Activated naive CD8-positive, alpha-beta T cell treated with anti-CD3 and anti-CD28 coated beads, Interleukin-2, amount 50 U/mL, for 16 hours (primary cell): ENCODE results near the gene GPATCH2L.

Experiments
- DNase-seq: peaks from one replicate; pipeline ENCODE4 v3.0.0-alpha.2; 2020; ENCODE audit warnings: low read depth, low spot score

GPATCH2L gene

DNA sequence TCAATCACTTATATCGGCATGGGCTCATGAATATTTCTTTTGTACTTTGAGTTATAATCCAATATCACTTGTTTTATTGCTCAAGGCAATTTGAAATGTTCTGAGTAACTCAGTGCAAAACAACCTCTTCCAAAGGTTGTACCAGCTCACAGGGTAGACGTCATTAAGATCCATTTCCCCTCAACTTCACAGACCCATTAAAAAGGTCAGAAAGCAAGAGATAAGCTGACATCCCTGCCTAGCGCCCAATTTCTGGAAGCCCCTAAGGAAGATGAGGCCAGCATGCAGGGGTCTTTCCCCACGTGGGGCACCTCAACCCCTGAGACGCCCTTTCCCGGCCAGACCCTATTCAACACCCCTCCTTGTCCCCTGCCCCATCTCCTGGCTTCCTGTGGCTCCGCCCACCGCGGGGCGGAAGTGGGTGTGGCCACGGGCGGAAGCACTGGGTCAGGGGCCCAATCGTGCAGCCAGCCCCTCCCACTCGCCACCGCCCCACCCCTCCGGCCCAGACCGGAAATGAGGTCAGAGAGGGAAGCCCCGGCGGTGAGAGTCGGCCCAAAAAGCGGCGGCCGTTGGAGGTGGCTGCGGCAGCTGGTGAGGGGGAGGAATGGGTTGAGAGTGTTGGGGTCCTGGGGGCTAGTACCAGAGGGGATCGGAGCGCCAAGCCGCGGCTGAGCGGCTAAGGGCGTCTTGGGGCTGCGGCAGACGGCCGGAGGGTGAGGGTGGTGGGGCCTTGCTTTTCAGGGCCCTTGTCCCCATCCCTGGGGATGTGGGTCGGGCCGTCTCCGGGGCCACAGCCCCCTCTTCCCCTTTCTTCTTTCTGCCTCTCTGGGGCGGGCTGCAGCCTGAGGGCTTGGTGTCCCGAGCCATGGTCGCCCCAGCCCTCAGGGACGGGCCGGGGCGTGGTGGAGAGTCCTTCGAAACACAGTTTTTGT, at the start of gene GPATCH2L:
Gene GPATCH2L (plus strand): TSS at position 525 of the 935 bp plus-strand sequence. CDS start 2,442 bp downstream, outside the sequence.
- peak; percentile 99 for DNase-seq

DNA sequence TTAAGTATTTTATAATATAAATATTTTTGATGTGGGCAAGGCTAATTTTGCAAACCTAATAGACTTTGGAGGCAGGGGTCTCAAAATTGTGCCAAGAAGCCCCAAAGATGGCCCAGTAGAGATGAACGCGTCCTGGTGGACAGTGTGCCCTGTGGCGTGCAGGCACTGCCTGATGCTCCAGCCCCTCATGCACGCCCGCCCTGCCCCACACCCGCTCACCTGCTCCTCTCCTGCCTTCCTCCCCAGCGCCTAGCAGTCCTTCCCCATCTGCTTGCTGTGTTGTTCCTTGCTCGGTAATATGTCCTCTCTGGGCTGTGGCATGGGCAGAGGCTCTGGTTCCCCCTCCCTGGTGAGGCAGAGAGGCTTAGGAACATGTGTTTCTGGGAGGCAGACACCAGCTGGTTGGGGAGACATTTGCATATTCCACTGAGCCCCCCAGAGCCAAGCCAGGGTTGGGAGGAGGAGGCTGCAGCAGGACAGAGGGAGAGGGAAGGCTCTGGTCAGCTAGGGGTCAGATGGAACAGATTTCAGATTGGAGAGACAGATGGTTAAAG, 46.8 kb upstream of the GPATCH2L start:
- no peak for DNase-seq

DNA sequence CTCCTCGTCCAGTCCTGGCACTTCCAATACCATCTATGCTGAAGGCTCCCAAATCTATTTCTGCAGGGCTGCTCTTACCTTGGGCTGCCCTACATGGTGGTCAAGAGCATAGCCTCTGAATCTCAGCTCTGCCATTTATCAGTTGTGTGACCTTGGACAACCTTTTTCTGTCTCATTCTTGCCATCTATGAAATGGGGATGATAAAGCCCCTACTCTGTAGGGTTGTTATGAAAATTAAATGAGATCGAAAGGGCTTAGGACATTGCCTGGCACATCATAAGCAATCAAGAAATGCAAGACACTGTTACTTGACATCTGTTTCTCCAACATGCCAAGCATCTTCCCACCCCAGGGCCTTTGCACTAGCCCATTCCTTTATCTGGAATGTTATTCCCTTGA, 45.5 kb upstream of the GPATCH2L start:
- DNase-seq, result no peak

DNA sequence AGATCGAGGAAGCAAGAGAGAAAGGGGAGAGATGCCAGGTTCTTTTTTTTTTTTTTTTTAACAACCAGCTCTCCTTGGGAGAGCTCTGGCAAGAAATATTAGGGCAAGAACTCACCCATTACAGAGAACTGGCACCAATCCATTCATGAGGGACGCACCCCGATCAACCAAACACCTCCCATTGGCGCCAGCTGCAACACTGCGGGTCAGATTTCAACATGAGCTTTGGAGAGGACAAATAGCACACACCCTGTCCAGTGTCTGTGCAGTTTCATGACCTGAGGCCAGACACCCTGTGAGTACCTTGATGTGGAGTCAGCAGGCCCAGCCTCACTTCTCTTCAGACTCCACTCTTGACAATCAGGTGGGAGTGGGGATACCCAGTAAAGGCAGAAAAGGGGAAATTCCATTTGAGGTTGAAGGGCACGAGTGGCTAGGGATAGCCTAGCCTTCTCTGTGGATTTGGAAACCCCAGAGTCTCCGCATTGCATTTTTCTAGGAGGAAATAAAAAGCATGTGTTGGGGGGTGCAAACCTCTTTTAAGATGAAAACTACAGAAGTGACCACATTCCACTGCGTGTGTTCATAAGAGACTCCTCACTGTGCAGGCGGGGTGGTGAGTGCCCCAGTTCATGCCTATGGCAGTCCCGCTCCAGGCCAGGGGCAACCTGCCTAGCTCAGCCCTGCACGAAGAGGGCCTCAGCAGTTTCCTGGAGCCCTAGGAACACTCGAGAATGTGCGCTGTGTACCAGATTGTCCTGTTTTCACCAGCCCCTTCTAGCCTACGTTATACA, 42.4 kb upstream of the GPATCH2L start:
- DNase-seq, result no peak

DNA sequence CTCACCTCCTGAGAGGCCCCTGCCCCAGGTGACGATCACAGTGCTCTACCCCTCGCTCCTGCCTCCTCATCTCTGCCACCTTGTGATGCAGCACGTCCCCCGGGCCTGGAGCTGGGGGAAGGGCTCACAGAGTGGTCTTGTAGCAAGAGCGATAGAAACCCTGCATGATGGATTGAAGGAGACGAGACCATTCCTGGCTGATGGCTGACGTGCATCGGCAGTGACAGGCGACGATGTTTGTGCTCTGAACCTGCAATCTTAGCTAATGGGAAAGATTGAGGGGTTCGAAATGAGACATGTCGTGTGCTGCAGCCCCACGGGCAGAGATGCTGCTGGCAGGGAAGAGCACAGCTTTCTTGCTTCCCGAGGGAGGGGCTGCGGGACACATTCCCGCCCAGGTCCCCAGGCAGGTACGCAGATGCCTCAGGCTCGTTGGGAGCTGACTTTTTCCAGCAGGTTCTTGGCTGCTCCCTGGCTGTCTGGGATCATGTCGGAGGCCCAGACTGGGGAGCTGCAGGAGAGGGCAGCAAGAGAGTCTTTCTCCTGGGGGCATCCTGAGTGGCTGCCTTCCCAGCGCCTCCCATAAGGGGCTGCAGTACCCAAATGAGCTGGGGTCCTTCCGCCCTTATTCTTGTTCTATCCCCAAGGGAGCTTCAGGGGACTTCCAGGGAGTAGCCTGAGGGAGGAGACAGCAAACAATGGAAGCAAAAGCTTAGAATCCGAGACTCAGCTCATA, 38.7 kb upstream of the GPATCH2L start:
- no peak for DNase-seq

DNA sequence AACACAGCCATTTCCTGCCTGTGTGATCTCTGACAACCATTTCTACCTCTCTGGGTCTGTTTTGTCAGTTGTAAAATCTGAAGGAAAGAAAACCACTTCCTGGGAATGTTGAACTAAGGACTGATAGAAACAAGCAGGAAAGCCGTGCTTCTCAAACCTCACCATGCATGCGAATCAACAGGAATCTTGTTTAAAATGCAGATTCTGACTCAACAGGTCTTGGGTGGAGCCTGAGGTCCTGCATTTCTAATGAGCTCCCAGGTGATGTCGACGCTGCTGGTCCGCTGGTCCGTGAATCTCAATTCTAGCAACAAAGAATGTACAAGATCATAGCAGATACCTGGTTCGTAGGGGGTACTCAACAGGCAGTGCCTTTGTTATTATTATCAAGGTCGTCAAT, 38.0 kb upstream of the GPATCH2L start:
- no peak for DNase-seq

DNA sequence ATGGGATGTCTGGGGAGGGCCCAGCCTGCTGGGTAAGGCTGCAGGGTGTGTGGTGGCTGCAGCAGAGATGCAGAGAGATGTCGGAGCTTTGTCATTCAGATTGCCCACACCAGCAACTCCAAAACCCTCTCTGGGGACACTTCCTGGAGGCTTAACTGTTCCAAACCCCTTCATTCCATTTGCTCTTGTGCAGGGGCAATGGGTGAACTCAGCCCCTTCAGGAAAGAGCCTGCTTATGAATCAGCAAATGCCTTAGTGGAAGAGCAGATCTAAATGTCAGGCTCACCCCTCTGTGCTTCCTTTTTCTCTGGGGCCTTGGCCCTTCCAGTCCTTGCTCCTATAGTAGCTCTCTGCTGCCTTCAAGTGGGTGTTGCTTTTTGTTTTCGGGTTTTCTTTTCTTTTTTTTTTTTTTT, 36.7 kb upstream of the GPATCH2L start:
- DNase-seq, result no peak

DNA sequence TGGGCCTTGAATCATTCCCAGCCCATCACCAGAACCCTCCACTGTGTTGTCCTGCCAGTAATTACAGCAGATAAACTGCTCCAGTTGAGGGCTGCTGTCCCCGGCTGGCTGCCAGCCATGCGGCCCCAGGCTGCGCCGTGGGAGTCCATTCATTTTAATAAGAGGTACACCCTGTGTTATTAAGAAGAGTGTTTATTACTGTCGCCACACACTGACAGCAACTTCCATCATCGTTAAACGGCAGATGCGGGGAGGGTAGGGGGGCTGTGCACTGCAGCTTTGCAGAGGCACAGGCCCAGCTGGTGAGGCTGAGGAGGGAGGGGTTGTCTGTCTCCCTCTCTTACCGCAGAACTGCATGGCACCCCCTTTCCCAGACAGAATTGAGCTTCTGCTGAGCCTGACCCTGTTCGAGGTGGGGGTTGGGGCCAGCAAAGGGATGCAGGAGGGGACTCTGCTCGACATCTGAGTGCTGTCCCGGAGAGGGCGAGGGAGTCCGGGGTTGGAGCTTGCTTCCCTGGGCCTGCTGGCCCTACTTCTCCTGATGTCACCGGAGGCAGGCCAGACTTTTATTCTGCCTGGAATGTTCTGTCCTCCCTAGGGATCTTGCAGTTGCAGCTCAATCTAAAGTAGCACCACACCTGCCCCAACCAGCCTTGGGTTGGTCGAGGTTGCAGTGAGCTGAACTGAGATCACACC, 33.8 kb upstream of the GPATCH2L start:
- DNase-seq, result no peak

DNA sequence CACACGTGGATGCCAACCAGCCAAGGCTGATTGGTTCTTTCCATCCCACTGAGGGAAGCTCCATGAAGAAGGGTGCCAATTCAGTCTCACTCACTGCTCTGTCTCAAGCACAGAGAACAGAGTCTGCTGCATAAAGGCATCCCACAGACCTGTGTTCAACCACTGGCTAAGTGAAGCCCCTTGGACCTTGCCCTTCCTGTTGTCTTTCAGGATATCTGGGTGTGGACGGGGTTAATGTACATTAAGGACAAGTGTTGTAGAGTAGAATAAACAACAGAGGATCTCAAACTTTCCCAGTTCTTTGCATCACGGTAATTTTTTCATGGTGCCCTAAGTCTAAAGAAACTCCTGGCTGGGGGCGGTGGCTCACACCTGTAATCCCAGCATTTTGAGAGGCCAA, 33.1 kb upstream of the GPATCH2L start:
- DNase-seq, result no peak

DNA sequence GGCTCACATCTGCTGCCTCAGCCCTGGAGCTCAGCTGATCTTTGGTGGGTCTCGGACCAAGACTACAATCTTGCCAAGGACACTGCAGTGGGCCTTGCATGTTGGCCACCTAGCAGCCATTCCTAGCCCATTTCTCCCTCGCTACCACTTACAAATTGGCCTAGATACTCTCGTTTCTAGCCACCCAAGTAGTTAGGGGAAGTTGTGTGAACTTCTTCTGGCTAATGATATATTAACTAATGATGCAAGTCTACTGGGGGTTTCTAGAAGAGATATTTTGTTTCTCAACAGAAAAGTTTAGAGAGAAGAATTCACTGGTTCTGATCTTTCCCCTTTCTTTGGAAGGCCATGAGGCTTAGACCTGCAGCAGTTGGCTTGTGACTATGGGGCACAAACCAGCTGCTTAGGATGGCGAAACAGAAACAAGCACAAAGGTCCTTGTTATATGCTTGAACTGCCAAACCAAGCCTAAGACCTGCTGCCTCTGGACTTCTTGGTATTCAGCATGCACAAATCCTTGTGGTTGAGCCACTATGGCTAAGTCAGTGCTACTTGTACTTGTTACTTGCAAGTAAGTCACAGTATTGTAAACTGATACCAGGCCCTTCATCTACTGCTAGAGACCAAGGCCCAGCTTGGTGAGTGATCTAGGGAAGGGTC, 30.5 kb upstream of the GPATCH2L start:
- DNase-seq, result no peak

DNA sequence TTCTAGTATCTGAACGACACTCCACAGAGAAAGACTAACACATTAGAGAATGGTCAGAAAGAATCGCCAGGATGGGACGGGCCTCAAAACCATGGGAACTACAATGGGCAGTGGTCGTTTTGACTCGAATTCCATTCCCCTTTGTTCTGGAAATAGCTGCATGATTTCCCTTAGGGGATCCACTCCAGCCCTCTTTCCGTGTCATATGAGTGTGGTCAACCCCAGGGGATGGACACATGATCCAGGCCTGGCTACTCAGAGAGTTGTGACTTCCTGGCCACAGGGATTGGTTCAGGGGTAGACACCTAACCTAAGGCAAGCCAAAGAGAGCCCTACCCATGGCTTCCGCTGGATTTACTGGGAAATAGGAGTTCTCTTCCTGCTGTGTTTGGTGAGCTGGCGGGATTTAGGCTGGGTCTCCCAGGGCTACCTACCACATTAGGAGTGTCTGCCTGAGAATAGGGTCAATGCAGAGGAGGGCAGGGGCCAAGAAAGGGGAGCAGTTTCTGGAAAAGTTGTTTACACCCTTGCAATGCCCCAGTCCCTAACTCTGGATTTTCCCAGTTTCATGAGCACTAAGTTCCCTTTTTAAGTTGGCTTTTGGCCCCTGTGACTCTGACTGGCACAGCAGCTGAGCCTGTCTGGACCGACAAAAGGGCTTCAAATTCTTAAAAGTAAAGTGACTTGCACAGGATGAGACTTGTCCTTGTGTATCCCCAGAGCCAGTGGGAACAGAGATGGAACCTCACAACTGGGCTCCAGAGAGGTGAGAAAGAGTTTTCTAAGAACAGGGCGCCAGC, 28.1 kb upstream of the GPATCH2L start:
- DNase-seq, result no peak

DNA sequence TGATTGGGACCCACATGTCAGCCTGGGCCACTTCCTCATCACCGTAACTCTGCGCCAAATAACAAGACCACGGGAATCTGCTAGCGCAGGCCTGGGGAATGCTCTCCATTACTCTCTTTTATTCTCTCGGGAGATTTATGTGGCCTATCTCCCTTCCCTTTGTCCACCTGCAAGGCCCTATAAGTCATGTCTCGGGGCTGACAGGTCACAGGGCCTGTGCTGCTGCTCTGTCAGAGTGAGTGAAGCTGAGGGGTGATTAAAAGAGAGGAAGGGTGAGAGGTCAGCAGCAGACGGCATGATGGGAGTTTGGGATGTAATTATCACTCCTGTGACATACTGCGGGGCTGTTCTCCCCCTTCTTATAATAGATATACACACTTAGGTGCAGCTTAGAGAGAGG, 26.2 kb upstream of the GPATCH2L start:
- no peak for DNase-seq

DNA sequence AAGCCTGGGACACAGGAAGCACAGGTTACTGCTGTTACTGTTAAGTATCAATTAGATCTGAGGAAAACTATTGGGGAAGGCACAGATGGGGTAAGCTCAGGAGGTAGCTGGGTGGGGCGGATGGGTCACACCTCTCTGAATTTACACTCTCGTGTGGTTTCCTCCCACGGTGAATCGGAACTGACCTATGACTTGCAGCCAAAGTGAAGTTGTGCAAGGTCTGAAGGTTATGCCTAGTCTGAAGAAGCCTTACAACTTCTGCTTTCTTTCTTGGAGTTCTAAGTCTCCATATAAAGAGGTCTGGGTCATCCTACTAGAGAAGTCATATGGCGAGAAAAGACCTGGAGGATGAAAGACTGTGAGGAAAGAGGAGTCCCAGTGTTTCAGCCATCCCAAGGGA, 25.6 kb upstream of the GPATCH2L start:
- DNase-seq, result no peak

DNA sequence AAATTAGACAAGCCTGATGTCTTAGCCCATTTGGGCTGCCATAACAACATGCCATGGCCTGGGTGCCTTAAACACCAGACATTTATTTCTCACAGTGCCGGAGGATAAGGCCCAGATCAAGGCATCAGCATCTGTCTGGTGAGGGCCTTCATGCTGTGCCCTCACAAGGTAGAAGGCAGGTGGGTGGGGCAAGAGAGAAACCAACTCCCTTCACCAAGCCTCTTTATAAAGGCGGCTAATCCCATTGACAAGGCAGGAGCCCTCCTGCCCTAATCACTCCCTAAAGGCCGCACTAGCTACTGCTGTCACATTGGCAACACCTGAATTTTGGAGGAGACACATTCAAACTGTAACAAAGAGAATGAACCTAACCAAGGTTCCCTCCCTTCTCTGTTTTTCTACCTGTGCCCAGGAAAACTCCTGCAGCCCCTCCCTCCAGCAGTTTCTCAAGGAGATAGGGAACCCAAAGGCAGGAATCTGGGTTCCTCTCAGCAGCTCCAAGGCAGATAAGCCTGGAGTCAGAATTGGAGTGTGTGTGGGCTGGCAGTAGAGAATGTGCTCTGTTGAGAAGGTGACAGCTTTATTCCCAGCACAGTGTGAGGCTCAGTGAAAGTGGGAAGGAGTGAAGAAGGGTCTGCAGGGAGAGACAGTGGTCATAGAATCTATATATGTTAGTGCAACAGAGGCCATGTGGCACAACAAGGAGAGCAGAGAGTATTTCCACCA, 21.7 kb upstream of the GPATCH2L start:
- DNase-seq, result no peak

DNA sequence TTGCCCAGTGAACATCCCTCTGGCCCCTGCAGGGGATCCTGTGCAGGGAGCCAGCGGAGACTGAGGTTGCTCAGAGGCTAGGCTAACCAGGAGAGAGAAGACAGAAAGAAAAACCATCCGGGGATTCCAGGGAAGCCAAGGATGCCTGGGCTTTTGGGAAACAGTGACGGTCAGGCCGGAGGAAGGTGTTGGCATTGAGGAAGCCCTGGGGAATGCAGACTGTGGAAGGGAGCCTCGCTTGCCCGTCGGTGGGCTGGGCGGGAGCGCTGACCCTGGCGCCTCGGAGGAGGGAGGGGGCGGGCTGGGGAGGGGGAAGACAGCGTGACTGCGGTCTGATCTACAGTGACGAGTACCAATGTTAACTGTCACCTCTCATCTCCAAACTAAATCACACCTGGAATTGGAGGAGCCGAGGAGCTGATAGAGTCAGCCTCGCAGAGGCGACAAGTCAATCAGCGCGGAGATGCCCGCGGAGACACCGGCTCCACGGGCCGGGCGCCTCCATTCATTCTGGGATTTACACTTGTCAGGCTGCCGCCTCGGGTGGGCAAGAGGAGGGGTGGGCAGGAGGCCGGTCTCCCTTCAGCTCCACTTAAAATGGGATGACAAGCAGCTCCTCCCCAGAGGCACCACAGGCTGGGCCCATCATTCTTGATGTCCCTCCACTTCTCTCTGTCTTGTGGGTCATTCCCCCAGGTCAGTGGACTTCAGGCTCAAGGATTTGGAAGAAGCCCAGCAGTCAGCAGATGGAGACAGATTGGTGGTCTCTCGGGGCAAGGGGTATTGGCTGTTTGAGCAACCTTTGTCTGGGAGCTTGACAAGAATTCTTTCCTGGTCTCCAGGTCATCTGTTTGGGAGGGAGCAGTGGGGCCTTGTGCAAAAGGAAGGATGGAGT, 20.4 kb upstream of the GPATCH2L start:
- no peak for DNase-seq

DNA sequence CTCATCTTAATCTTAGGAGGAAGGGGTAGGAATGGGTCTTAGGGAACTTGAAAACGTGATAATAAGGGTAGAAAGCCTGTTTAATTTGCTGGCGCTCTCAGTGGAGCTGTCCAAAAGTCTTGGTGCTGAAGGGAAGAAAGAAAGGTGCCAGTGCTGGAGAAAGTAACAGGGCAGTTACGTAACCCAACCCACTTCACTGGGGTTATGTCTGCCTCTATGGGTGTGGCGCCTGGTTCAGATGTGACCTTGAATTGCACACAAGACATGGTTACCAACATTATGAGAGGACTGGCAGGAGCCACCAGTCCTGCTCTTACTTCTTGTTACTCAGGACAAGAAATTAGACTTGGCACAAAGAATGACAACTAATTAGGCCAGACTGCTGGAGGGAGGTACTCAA, 18.6 kb upstream of the GPATCH2L start:
- DNase-seq, result no peak

DNA sequence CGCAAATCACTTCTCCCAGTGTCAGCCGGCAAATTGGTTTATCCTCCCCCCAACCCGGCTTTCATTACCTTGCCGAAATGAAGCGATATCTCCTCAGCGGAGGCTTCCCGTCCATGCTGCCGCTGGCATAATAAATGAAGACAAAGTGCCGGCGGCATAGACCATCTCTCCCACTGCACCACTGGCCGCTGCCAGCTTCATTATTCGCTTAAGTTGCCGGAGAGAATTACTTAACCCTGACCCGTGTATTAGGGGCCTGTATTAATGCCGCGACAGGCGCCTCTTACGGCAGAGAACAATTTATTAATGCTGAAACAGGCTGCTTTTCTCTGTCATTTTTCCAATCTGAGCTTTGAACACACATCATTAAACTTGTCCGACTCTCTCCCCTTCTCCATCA, 17.5 kb upstream of the GPATCH2L start:
- no peak for DNase-seq

DNA sequence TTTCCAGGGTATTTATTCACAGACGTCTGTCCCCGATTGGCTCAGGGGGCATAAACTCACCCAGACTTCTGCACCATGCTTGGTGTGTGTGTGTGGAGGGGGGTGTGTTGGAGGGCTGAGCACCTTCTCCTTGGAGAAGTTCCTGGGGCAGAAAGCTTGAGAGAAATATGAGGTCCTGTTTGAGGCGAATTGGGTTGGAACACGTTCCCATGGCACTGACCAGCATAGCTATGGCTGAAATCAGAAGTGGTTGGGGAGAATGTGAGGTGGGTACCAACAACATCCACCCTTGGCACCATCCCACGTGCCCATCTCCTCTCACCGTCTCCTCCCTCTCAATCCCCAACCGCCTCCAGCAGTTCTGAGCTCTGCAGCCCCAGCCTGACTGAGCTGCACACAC, 16.0 kb upstream of the GPATCH2L start:
- no peak for DNase-seq
